GM12892 (cell line): ENCODE results near the gene VPS13D. TPM values are rescaled to one million over a fixed set of nuclear protein-coding genes. Genes with fewer than 3 reads are reported as not detected.

ENCODE experiments used
- DNase-seq: peaks from one replicate; pipeline ENCODE4 v3.0.0; 2011; ENCODE audit not compliant: insufficient read length
- FAIRE-seq: peaks from 2 replicates; lab custom pipeline; 2011; peaks lifted over from hg19 to GRCh38; lab: Jason Lieb, UNC
- POLR2A ChIP-seq: IDR thresholded peaks from 2 replicates; pipeline ENCODE4 v1.6.1; 2011; ENCODE audit warnings: low read depth, low read length, control low read depth
- POLR2AphosphoS5 ChIP-seq: IDR thresholded peaks from 2 replicates; pipeline ENCODE4 v1.6.1; 2011; ENCODE audit warnings: low read depth, low read length, control low read depth
- TAF1 ChIP-seq: IDR thresholded peaks from 2 replicates; pipeline ENCODE4 v1.6.1; 2011; ENCODE audit warnings: low read depth, mild to moderate bottlenecking, control low read depth, low read length, borderline replicate concordance
- polyA plus RNA-seq: library from polyadenylated mRNA; unstranded; fragments of >200 nt; gene quantifications from one replicate; pipeline ENCODE4 v1.2.1, GENCODE V29; 2012; ENCODE audit warnings: missing spikeins, inconsistent platforms; ENCODE audit not compliant: missing spikeins

The VPS13D gene
- 6.5 TPM for polyA plus RNA-seq

GRCh38 chr1:12229835-12230548 is at the start of gene VPS13D:
VPS13D (plus strand) TSS chr1:12230030; CDS start chr1:12234267, 4,237 bp downstream.
- peak; percentile 71 for FAIRE-seq

GRCh38 chr1:12180315-12180714 is 49.5 kb upstream of the VPS13D start:
- DNase-seq, result no peak
- no peak for TF ChIP-seq POLR2AphosphoS5
- TF ChIP-seq TAF1, result no peak
- TF ChIP-seq POLR2A, result no peak
- FAIRE-seq, result no peak

More at GRCh38 chr1:12229835-12230548, at the start of gene VPS13D:
- DNase-seq, result peak; percentile 90
- TF ChIP-seq TAF1 (no peak), POLR2A (peak; percentile 51; the same call in 1 of the 2 replicates), POLR2AphosphoS5 (no peak)

DNA sequence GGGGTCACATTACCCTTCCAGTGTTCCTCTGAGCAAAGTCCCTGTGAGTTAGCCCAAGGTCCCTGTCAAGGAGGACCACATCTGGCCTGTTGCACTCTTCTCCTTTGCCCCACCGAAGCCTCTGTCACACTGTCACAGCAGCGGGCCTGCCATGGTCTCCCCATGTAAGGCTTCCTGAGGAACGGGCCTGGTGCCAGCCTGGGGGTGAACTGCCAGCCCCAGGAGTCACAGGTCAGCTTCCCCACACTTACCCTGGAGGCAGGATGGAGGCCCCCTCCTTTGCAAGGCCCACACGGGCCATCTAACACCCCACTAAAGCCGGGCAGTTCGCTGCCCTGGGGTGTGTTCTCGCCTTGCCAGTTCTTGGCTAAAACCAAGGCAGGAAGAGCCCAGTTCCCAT is 48.9 kb upstream of the VPS13D start:
- DNase-seq (no peak), FAIRE-seq (no peak)
- TF ChIP-seq POLR2A (no peak), POLR2AphosphoS5 (no peak), TAF1 (no peak)

GRCh38 chr1:12181568-12181967 is 48.3 kb upstream of the VPS13D start:
- TF ChIP-seq POLR2AphosphoS5, result no peak; the same call in 1 of the 2 replicates
- FAIRE-seq, result no peak
- no peak for DNase-seq

GRCh38 chr1:12182410-12182984 is 47.3 kb upstream of the VPS13D start:
- FAIRE-seq, result no peak
- TF ChIP-seq POLR2A (0 out of 2 replicates have a peak, but pooled peaks have one; percentile 4), POLR2AphosphoS5 (no peak), TAF1 (no peak)
- no peak for DNase-seq

- FAIRE-seq, result no peak
- no peak for DNase-seq
Observed at GRCh38 chr1:12183095-12183794, 46.6 kb upstream of the VPS13D start.

DNA sequence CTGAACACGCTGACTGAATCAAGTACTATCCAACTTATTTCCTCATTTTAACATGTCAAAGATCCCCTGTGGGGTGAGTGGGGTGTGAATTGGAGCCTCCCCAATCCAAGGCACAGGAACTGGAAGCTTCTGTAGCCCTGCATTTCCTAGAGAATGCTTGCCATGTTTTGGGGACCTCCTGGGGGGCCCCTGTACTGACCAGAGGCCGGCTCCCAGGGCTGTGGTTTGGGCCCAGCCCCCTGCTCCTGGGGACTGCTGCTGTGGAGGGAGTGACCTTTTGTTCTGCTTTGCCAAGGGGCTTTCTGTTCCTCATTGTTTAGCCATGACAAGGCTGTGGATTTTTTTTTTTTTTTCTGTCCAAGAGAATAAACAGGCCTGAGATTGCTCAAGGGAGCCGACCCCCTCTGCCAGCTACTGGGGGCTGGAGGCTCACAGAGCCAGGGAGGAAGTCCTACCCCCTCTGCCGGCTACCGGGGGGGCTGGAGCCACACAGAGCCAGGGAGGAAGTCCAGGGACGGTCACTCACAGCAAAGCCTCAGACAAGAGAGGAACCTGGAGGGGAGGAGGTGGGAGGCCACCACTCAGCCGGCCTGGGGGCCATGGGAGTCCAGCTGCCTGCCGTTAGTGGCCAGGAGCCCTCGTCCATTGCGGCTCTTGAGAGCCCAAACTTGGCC is 45.7 kb upstream of the VPS13D start:
- DNase-seq (no peak), FAIRE-seq (peak; percentile 30)
- TF ChIP-seq TAF1, result no peak
- no peak for TF ChIP-seq POLR2AphosphoS5

More at GRCh38 chr1:12183095-12183794, 46.6 kb upstream of the VPS13D start:
- TF ChIP-seq POLR2AphosphoS5 (no peak), TAF1 (no peak), POLR2A (no peak)

GRCh38 chr1:12185036-12185917 is 44.6 kb upstream of the VPS13D start:
- DNase-seq (no peak), FAIRE-seq (no peak)
- no peak for TF ChIP-seq POLR2A
- no peak for TF ChIP-seq POLR2AphosphoS5
- TF ChIP-seq TAF1, result no peak

- no peak for FAIRE-seq
- TF ChIP-seq POLR2A (no peak), POLR2AphosphoS5 (no peak), TAF1 (no peak)
- DNase-seq, result no peak
Observed at GRCh38 chr1:12185918-12186678, 43.7 kb upstream of the VPS13D start.

DNA sequence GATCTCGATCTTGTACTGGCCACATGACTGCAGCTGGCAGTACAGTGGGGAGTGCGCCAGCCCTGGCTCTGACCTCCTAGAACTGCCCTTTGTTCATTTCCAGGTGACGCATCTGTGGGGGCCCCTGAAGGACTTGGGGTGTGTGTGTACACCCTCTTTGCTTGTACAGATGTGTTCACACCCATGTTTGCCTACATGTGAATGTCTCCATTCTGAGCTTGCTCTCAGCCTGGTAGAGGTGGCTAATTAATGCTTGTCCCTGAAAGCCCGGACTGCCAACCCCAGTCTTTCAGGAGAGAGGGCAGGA is 43.2 kb upstream of the VPS13D start:
- TF ChIP-seq POLR2AphosphoS5, result no peak
- no peak for TF ChIP-seq TAF1
- TF ChIP-seq POLR2A, result no peak
- no peak for DNase-seq
- no peak for FAIRE-seq
